Fibroblast of skin of scalp (primary cell): ENCODE results near the gene HNRNPA0. TPM values are rescaled to one million over a fixed set of nuclear protein-coding genes. Genes with fewer than 3 reads are reported as not detected.
A peak's percentile ranks its signal among the peaks of the same experiment; 100 is the strongest.
"Not testable (repeated sequence)": the region's sequence is repeated elsewhere in the genome, so short reads cannot be mapped to it uniquely, and the experiment has no call there.

Experiments used
- DNase-seq: peaks from one replicate; pipeline ENCODE4 v3.0.0-alpha.2; 2013
- polyA plus RNA-seq, 2 experiments: library from polyadenylated mRNA; unstranded; fragments of 120-200 nt; gene quantifications; one replicate each; pipeline ENCODE4 v1.2.1, GENCODE V29; 2013; ENCODE audit not compliant: insufficient read length in 2 of 2

Gene HNRNPA0
- polyA plus RNA-seq (2013, experiment 1 of 2; ENCODE audit: insufficient read length), result 45.9 TPM
- polyA plus RNA-seq (2013, experiment 2 of 2; ENCODE audit: insufficient read length), result 43.8 TPM

DNA sequence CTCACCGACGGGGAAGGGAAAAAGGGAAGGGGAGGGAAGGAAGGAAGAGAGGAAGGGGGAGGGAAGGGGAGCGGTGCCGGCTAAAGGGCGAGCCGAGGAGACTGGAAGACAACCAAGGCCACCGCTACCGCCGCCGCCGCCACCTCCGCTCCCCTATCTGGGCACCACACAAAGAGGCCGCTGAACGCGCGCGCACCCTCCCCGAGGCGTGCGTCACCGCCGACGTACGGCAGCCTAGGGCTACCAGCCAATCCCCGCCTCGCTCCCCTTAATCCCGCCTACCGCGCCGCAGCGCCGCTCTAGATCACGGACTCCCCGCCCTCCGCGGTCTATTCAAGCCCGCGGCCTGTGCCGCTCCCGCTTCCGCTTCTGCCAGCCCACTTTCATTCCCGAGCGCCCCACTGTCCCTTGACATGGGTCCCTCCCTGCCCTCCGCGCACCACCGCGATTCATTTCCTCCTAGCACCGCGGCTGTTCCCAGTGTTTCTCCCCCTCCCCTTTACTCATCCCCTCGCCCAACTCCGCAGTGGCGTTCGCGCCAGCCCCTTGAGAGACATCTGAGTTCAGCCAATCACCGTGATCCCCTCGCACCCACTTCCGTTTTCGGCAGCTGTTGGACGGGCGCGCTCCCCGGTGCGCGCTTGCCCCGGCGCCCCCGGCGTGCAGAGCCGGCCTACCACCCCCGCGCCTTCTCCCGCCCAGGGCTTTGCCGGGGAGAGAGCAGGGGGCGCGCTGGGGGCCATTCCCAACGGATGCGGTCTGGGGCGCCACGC, at the start of gene HNRNPA0:
Gene HNRNPA0 (minus strand): TSS at position 176 of the 773 bp plus-strand sequence. CDS start 297 bp downstream, outside the sequence.
- peak; percentile 98 for DNase-seq

DNA sequence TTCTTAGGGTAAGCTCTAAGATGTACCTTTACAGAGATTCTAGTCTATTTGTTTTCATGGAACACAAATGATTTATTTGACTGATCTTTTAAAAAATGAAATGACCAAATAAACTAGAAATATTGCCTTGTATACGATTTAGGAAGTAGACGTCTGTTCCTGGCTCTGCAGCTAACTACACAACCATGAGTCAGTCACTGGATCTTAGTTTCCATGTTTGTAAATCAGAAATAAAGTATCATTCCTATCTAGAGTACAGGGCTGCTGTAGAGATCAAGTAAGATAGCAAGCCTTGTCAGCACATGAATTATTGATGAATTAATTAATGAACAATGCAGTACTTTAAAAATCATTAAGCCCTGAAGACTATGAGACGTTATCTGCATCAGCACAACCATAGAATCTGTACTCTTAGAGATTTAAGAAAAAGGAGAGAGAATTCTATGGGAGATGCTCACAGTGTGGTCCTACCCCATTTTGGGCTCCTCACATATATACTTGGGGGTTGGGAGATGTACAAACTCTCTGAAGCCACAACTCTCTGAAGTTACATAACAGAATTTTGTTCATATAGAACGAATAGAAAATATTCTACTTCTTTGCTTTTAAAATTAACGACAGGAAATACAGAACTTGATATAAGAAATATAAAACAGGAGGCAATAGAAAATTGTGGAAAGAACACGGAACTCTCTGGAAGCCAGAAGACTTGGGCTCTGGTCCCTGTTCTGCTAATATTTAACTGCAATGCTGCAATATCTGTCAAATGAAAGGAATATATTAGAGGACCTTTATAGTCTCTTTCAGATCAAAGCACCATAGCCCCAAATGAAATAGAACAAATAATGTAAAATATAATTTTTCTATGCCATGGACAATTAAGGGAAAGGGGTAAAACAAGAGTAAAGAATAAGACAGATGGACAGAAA, 48.4 kb upstream of the HNRNPA0 start:
- no peak for DNase-seq

DNA sequence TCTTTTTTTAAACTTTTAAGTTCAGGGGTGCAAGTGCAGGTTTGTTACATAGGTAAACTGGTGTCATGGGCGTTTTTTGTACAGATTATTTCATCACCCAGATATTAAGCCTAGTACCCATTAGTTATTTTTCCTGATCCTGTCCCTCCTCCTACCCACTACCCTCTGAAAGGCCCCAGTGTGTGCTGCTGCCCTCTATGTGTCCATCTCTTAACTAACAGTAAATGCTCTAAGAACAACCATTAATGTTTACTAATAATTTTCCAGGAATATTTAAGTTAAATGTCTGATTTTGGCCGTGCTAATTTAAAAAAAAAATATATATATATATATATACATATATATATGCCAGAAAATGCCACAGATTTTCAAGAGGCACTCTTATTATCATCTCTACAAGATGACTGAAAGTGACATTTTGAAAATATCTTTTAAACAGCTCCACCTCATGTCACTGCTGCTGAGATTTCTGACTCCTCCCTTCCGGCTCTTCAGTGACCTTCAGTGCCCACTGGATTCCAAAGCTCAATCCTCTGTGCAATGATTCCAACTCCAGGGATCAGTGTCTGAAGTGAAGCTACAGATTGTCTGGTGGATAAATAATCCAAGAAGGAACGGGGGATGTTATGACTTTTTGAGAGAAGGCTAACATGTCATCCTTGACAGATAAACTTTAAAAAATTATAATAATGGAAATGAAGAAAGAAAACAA, 46.7 kb upstream of the HNRNPA0 start:
- DNase-seq, result no peak

DNA sequence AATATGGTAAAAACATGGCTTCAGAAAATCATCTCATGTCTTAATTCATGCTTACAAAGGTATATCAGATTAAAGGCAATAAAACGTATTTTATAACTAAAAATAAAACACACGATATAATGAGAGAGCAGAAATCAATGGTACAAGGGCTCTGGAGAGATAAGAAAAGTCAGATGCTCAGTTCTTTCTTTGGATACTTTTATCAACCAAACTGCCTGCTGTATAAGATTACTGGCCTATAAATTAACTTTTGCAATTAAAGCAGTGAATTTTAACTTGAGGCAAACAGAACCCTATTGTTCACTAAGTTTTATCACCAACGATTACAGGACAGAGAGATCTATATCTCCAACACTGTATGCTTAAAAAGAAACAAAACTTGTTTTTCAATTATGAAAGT, 42.1 kb upstream of the HNRNPA0 start:
- DNase-seq, result no peak

DNA sequence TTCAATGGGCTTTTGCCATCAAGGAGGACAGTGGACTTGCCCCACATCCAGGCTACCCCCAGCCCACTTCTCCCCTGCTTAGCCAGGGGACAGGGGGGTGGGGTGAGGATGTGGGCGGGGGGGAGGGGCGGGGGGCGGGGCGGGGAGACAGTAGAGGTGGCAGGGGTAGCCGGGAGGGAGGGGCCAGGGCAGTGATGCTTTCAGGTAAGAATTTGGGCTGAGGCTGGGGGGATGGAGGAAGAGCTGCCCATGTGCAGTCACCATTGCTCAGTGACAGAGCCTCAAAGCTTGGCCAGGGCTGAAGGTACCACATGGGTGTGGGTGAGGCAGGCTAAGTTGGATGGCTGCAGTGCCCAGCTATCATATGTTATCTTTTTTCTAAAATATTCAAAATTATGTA, 40.7 kb upstream of the HNRNPA0 start:
- no peak for DNase-seq

DNA sequence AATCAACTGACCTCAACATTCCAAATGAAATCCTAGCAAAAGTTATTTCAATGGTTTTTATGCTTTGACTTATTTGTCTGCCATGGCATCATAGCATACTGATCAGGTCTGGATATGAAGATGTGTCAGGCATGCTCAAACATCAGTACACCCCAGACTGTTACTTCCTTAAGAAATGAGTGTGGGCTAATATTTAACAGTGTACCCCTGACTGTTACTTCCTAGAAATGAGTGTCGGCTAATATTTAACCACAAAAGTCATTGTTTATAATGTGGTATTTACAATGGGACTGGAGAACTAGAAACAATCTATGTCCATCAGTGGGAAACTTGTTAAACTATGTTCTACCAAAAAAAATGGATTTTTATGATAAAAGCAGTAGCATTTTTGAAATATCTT, 38.1 kb upstream of the HNRNPA0 start:
- no peak for DNase-seq

DNA sequence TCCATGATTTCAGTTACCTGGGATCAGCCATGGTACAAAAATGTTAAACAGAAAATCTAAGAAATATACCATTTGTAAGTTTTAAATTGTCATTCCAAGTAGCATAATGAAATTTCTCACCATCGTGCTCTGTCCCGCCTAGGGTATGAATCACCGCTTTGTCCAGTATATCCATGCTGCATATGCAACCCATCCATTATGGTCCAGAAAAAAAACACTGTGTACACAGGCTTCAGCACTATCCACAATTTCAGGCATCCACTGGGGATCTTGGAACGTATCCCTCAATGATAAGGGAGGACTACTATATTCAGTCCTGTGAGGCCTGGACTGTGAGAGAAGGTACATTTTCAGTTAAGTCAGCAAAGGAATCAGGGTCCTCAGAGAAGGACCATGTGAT, 37.6 kb upstream of the HNRNPA0 start:
- DNase-seq, result no peak

DNA sequence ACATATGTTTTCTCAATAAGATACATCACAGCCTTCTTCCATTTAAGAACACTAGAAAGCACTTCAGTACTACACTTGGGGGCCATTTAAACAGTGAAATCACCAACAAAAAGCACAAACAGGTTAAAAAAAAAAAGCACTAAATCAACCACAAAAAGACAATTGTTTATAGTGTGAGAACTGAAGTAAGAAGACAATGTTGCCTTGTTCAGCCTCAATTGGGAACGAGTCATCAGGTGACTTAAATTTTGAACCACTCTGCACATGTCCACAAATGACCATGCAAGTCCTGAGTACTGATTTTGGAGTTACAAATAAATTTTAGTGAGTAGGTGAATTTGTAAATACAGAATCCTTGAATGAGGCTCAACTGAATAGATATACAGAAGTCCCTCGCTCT, 37.2 kb upstream of the HNRNPA0 start:
- no peak for DNase-seq

DNA sequence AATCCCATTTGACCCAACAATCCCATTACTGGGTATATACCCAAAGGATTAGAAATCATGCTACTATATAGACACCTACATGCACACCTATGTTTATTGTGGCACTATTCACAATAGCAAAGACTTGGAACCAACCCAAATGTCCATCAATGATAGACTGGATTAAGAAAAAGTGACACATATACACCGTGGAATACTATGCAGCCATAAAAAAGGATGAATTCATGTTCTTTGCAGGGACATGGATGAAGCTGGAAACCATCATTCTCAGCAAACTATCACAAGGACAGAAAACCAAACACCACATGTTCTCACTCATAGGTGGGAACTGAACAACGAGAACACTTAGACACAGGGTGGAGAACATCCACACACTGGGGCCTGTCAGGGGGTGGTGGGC, 34.4 kb upstream of the HNRNPA0 start:
- DNase-seq, result not testable (repeated sequence)

DNA sequence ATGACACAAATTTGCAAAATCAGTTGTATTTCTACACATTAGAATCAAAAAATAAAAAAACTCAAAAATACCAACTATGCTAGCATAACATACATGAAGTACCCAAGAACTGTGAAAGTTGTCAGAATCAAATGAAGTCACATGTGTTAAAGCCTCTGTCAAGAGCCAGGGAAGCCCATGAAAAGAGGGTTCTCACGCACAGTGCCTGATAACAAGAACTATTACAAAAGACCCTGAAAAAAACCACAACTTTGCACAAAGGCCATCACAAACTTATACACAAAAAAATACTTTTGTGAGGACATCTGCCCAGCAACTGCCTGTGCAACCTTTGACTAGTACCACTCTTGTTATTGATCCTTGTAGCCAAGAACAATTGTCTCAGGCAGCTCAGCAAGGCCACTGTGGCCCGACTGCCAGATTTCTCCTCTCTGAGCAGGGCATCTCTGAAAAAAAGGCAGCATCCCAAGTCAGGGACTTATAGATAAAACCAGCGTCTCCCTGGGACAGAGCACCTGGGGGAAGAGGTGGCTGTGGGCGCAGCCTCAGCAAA, 28.9 kb upstream of the HNRNPA0 start:
- no peak for DNase-seq

DNA sequence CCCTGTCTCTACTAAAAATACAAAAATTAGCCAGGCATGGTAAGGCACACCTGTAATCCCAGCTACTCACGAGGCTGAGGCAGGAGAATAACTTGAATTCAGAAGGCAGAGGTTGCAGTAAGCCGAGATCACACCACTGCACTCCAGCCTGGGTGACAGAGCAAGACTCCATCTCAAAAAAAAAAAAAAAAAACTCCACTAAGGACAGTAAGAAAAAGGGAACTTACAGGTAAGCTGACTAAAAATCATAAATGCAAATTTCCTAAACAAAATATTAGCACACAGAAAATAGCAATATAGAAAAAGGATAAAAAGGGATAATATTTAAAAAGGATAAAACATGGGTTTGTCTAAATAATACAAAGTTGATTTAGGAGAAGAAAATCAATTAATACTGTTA, 27.9 kb upstream of the HNRNPA0 start:
- no peak for DNase-seq

DNA sequence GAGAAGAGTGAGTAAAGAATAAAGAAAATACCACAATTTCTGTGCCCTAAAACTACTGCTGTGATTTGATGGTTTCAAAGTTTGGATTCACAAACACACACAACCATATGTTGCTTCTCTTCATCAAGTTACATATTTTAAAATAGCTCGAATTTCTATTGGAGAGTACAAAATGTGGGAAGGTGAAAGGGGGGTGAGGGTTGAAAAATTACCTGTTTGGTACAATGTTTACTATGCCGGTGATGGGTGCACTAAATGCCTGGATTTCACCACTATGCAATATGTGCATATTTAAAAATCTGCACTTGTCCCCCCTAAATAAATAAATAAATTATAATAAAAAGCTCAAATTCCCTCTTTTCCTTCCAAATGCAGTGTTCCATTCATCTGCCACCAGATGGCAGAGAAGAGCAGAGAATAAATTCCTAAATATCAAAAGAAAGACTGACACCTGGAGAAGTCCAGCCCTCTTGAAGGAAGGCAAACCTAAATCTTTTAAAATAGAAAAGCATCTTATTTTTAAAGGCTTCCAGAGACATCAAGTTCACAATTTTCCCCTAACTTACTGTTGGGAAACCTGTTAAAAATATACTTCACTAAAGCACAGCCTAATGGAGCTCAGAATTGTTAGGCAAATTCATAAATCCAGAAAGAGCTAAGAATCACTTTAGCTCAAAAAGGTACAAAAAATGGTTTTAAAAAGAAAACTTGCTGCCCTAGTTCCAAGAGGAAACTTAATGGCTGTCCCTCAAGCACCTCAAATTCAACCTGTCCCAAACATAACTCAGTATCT, 24.8 kb upstream of the HNRNPA0 start:
- DNase-seq, result peak; percentile 46

DNA sequence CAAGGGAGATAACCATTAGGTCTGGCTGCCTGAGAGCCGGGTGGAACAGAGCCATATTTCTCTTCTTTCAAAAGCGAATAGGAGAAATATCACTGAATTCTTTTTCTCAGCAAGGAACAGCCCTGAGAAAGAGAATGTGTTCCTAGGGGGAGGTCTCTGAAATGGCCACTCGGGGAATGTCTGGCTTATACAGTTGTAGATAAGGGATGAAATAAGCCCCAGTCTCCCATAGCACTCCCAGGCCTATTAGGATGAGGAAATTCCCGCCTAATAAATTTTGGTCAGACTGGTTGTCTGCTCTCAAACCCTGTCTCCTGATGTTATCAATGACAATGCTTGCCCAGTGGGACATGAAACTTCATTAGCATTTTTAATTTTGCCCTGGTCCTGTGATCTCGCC, 13.8 kb upstream of the HNRNPA0 start:
- DNase-seq, result not testable (repeated sequence)

DNA sequence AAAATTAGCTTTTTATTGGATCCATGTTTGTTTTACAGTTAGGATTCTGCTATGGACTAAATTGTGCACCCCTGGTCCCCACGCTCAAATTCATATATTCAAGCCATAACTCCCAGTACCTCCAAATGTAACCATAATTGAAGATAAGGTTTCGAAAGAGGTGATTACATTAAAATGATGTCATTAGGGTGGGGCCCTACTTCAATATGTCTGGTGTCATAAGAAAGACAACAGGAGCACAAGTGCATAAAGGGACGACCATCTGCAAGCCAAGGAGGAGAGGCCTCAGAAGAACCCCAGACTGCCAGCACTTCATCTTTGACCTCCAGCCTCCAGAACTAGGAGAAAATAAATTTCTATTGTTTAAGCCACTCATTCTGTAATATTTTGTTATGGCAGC, 7.4 kb upstream of the HNRNPA0 start:
- DNase-seq, result no peak

DNA sequence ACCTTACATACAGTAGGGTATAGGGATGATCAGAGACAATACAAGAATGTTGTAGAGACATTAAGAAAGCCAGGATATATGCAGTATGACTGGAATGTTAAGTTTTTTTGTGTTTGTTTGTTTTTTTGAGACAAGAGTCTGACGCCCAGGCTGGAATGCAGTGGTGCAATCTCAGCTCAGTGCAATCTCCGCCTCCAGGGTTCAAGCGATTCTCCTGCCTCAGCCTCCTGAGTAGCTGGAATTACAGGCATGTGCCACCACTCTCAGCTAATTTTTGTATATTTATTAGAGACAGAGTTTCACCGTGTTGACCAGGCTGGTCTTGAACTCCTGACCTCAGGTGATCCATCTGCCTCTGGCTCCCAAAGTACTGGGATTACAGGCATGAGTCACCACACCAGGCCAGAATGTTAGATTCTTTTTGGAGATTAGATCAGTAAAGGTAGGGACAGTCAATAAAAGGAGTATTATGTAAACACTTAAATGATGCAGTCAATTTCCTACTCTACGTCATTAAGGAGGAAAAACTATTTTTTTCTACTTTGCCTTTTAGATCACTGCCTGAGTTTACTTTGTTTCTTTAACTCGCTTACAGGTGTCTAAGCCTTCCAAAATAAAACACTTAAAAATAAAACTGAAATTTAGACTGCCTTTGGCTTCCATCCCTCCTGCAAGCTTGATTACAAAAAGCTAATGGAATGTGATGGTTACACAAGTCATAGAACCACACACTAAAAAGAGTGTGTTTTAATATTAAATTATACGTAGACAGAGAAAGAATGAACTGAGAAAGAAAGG, 6.8 kb upstream of the HNRNPA0 start:
- no peak for DNase-seq

DNA sequence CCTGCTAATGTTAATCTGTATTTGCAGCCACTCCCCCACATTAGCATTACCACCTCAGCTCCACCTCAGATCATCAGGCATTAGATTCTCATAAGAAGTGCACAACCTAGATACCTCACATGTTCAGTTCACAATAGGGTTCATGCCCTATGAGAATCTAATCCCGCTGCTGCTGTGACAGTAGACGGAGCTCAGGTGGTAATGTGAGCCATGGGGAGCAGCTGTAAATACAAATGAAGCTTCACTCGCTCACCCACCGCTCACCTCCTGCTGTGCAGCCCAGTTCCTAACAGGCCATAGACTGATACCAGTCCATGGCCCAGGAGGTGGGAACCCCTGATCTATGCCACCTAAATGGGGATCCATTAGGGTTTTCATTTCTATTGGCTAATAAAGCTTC, 6.1 kb upstream of the HNRNPA0 start:
- no peak for DNase-seq

DNA sequence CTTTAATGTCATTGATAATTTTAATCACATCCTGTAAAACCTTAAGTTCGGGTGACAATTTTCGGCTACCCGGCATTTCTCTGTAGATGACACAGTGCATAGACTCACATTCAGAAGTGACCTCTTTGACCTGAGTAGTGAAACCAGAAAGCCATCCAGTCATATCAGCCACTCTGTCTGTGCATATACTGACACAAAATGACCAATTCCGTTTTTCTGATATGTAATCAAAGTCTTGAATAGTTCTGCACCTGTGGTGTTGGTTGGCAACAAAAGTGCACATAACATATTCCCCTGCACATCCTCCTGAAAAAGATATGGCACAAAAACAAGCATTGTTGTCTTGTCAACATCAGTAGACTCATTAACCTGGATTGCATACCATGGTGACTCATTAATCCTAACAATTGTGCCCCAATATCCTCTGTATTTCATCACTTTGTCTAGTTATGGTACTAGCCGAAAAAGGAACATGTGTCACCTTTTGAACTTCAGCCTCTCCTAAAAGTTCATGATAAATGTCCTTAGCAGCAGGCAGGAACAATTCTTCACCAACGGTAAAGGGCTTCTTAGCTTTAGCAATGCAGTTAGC, 4.6 kb upstream of the HNRNPA0 start:
- no peak for DNase-seq

DNA sequence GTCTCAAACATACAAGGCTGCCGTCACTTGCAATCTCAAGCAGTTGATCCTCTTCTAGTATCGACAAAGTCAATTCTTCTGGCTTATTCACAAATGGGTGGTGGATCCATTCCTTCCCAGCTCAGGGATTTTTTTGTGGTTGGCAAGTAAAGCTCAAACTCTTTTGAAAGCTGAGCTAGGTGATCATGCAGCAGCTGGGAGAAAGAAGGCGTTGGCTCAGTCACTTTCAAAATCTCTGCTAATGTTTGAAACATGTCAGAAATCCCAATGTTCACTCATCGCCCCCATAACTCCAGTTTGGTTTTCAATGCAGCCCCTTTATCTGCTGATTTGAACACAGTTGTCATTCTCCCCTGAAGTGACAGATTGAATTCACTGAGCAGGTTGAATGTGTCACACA, 4.0 kb upstream of the HNRNPA0 start:
- no peak for DNase-seq

DNA sequence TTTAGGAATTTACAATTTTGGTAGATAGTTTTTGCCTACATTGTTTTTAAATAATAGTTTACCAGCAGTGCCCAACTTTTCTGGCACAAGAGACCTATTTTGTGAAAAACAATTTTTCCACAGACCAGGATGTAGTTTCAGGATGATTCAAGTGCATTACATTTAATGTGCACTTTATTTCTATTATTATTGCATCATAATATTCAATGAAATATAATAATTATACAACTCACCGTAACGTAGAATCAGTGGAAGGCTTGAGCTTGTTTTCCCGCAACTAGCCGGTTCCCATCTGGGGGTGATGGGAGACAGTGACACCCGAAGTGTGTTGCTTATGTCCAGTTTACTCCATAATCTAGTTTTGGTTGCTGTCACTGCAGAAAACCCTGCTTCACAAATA, 3.5 kb upstream of the HNRNPA0 start:
- DNase-seq, result no peak

DNA sequence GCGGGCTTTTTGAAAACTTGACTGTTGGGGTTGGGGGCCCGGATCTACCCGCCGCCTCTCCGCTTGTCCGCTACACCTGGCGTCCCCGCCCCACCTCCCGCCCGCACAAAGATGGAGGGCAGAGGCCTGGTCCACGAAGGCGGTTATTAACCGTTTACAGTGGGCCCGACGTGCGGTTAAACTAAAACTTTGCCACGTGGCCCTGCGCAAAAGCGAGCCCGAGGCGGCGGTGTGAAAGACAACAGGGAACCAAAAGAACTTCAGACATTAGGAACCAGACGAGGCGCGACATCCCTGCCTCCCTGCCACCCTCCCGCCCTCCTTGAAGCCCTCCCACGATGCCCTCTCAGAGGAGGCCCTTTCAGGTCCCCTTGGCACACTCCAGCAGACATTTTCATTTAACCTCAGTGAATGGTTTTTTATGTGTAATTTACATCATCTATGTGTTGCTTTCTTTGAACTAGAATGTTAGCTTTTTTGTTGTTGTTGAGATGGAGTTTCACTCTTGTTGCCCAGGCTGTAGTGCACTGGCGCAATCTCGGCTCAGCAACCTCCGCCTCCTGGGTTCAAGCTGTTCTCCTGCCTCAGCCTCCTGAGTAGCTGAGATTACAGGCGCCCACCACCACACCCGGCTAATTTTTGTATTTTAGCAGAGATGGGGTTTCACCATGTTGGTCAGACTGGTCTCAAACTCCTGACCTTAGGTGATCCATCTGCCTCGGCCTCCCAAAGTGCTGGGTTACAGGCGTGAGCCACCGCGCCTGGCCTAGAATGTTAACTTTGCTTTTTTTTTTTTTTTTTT, 999 bp upstream of the HNRNPA0 start:
- DNase-seq, result no peak
